HEK293T (cell line): ENCODE measurements around the gene KIDINS220.

Experiments used
- BHLHE40 ChIP-seq: fragments of 450-650 bp; IDR thresholded peaks from 2 replicates; pipeline ENCODE4 v1.6.1; 2016; ENCODE audit warnings: mild to moderate bottlenecking, moderate library complexity, borderline replicate concordance
- NFRKB ChIP-seq: fragments of 450-650 bp; IDR thresholded peaks from 2 replicates; pipeline ENCODE4 v1.6.1; 2016; ENCODE audit warnings: mild to moderate bottlenecking, moderate library complexity
- TARDBP ChIP-seq: fragments of 450-650 bp; IDR thresholded peaks from 2 replicates; pipeline ENCODE4 v1.6.1; 2016

GRCh38 chr2:8798393-8798792 is 39.0 kb downstream of the KIDINS220 start:
- TF ChIP-seq TARDBP (no peak), BHLHE40 (no peak), NFRKB (no peak)
